GM18861 (cell line): ENCODE results near the gene ADSS1.

Source experiments
- ATAC-seq: cut with Tn5 transposase; IDR thresholded peaks from one replicate; pipeline ENCODE4 v1.9.1; 2021; ENCODE audit not compliant: unreplicated experiment

The ADSS1 gene

GRCh38 chr14:104731320-104732294 lies 7.6 kb downstream of the ADSS1 start:
- ATAC-seq = no peak

- ATAC-seq = no peak
Observed at GRCh38 chr14:104732355-104732804, 8.4 kb downstream of the ADSS1 start.

- ATAC-seq = no peak
Observed at GRCh38 chr14:104732931-104733681, 9.1 kb downstream of the ADSS1 start.

GRCh38 chr14:104734051-104734587 lies 10.1 kb downstream of the ADSS1 start:
- no peak for ATAC-seq

- no peak for ATAC-seq
Observed at GRCh38 chr14:104734601-104734990, 10.6 kb downstream of the ADSS1 start.

GRCh38 chr14:104734991-104735779 lies 11.2 kb downstream of the ADSS1 start:
- ATAC-seq = no peak

GRCh38 chr14:104735830-104736642 lies 12.0 kb downstream of the ADSS1 start:
- ATAC-seq = no peak

- no peak for ATAC-seq
Observed at GRCh38 chr14:104738375-104739019, 14.5 kb downstream of the ADSS1 start.

- no peak for ATAC-seq
Observed at GRCh38 chr14:104739026-104739425, 15.0 kb downstream of the ADSS1 start.

GRCh38 chr14:104739546-104740516 lies 15.8 kb downstream of the ADSS1 start:
- no peak for ATAC-seq

GRCh38 chr14:104741108-104741802 lies 17.2 kb downstream of the ADSS1 start:
- ATAC-seq = no peak

GRCh38 chr14:104741803-104742251 lies 17.8 kb downstream of the ADSS1 start:
- ATAC-seq = no peak

GRCh38 chr14:104742586-104743455 lies 18.8 kb downstream of the ADSS1 start:
- no peak for ATAC-seq

GRCh38 chr14:104743461-104744380 lies 19.7 kb downstream of the ADSS1 start:
- no peak for ATAC-seq

- no peak for ATAC-seq
Observed at GRCh38 chr14:104744484-104744883, 20.5 kb downstream of the ADSS1 start.

GRCh38 chr14:104745431-104745830 lies 21.4 kb downstream of the ADSS1 start:
- no peak for ATAC-seq
